MCF 10A (cell line): Measurements from ENCODE around the gene ASTN1. TPM values are rescaled to one million over a fixed set of nuclear protein-coding genes. Genes with fewer than 3 reads are reported as not detected.

Experiments
- BruUV-seq: library from RNA; stranded (reverse); fragments of 400-500 nt; replicated peaks from 2 replicates; lab custom pipeline; 2021; lab: Mats Ljungman, UMichigan
- CTCF ChIA-PET: fragments of 300-600 bp; sonication (Branson Sonifier 250); formaldehyde crosslinking; extraction: SDS; loops from one replicate; lab custom pipeline; 2021; ENCODE audit warnings: antibody characterized with exemption, inconsistent platforms; lab: Yijun Ruan, JAX
- POLR2A ChIA-PET: fragments of 300-600, 350-650 bp; sonication (Branson Sonifier 250); formaldehyde crosslinking; extraction: SDS; loops from one replicate; lab custom pipeline; 2020; ENCODE audit warnings: antibody characterized with exemption, inconsistent platforms; lab: Yijun Ruan, JAX
- DNase-seq: peaks from one replicate; pipeline ENCODE4 v3.0.0-alpha.2; 2018; ENCODE audit not compliant: unreplicated experiment
- H3K27ac Mint-ChIP-seq: one replicate; pipeline ENCODE4 v1.8.0; 2022; ENCODE audit warnings: mild to moderate bottlenecking, low read depth, mixed read lengths; ENCODE audit not compliant: unreplicated experiment
- H3K27me3 Mint-ChIP-seq: one replicate; pipeline ENCODE4 v1.8.0; 2022; ENCODE audit warnings: mixed read lengths; ENCODE audit not compliant: insufficient read depth, unreplicated experiment
- H3K36me3 Mint-ChIP-seq: one replicate; pipeline ENCODE4 v1.8.0; 2022; ENCODE audit warnings: mild to moderate bottlenecking, moderate library complexity, mixed read lengths; ENCODE audit not compliant: insufficient read depth, unreplicated experiment
- H3K4me1 Mint-ChIP-seq: one replicate; pipeline ENCODE4 v1.8.0; 2022; ENCODE audit warnings: mixed read lengths; ENCODE audit not compliant: insufficient read depth, unreplicated experiment
- H3K4me3 Mint-ChIP-seq: one replicate; pipeline ENCODE4 v1.8.0; 2022; ENCODE audit warnings: mild to moderate bottlenecking, moderate library complexity, mixed read lengths; ENCODE audit not compliant: unreplicated experiment
- H3K9me3 Mint-ChIP-seq: one replicate; pipeline ENCODE4 v1.8.0; 2022; ENCODE audit warnings: mixed read lengths; ENCODE audit not compliant: unreplicated experiment
- CTCF ChIP-seq: fragments of 200-600 bp; IDR thresholded peaks from one replicate; pipeline ENCODE4 v1.8.0; 2022; ENCODE audit warnings: antibody characterized with exemption, mild to moderate bottlenecking; ENCODE audit not compliant: unreplicated experiment
- intact Hi-C: fragments of 100-400 bp; cut with micrococcal nuclease; formaldehyde crosslinking; loops from 2 replicates; pipeline ENCODE4 v1.14.1; 2022
- total RNA-seq: library from RNA; stranded (reverse); gene quantifications from 2 replicates; pipeline ENCODE4 v1.2.3, GENCODE V29; 2022

ASTN1 gene
- total RNA-seq, 1 experiment from 2014 or later: not detected

- intact Hi-C loops: no loop called here
- TF ChIP-seq CTCF: no peak
- Mint-ChIP-seq H3K27me3 (peaks cover 46% of the 10 kb centered on the region), H3K36me3 (peaks cover 4% of the 10 kb centered on the region), H3K4me1 (no peaks in the 10 kb centered on the region), H3K9me3 (no peaks in the 10 kb centered on the region), H3K4me3 (no peak overlapping the region), H3K27ac (no peak overlapping the region)
- DNase-seq: no peak
- ChIA-PET POLR2A (no interaction called here), CTCF (no interaction called here)
- BruUV-seq: no TSS peak
Measured at GRCh38 chr1:177012342-177012925, 152.1 kb downstream of the ASTN1 start.

- Mint-ChIP-seq H3K4me3 (no peak overlapping the region), H3K4me1 (no peaks in the 10 kb centered on the region), H3K9me3 (no peaks in the 10 kb centered on the region), H3K36me3 (peaks cover 4% of the 10 kb centered on the region), H3K27me3 (peaks cover 46% of the 10 kb centered on the region), H3K27ac (no peak overlapping the region)
- DNase-seq: no peak
- intact Hi-C loops: no loop called here
- no TSS peak for BruUV-seq
- CTCF ChIA-PET: no interaction called here
- TF ChIP-seq CTCF: no peak
- POLR2A ChIA-PET: no interaction called here
Measured at GRCh38 chr1:177011508-177011907, 153.0 kb downstream of the ASTN1 start.

- POLR2A ChIA-PET: interaction anchor here (0.6 to 1.1 kb wide), 2 partner anchors 8 to 25 kb away, joined by 3 to 4 read pairs; no protein-coding TSS in a partner anchor
- BruUV-seq: no TSS peak
- DNase-seq: no peak
Measured at GRCh38 chr1:177010211-177010825, 154.2 kb downstream of the ASTN1 start.

More at GRCh38 chr1:177010211-177010825, 154.2 kb downstream of the ASTN1 start:
- Mint-ChIP-seq H3K27ac (no peak overlapping the region), H3K4me3 (no peak overlapping the region), H3K4me1 (no peaks in the 10 kb centered on the region), H3K9me3 (no peaks in the 10 kb centered on the region), H3K27me3 (peaks cover 46% of the 10 kb centered on the region), H3K36me3 (peaks cover 4% of the 10 kb centered on the region)
- TF ChIP-seq CTCF: no peak
- intact Hi-C loops: no loop called here
- CTCF ChIA-PET: interaction anchor here (0.5 to 1.4 kb wide), 2 partner anchors 10 to 28 kb away, joined by 3 read pairs; no protein-coding TSS in a partner anchor
